Endothelial cell of umbilical vein (primary cell): ENCODE results near the gene RPL5. TPM values are rescaled to one million over a fixed set of nuclear protein-coding genes. Genes with fewer than 3 reads are reported as not detected.

Experiments
- BruUV-seq: library from RNA; stranded (reverse); fragments of 400-500 nt; replicated peaks from 2 replicates; lab custom pipeline; 2021; lab: Mats Ljungman, UMichigan
- CTCF ChIA-PET: fragments of 300-600, 350-600 bp; sonication (Branson Sonifier 250); formaldehyde crosslinking; loops from one replicate; lab custom pipeline; 2021; ENCODE audit warnings: antibody characterized with exemption, inconsistent platforms; lab: Charles Lee
- POLR2A ChIA-PET: fragments of 300-600, 350-600 bp; sonication (Branson Sonifier 250); formaldehyde crosslinking; loops from one replicate; lab custom pipeline; 2021; ENCODE audit warnings: antibody characterized with exemption, inconsistent platforms; lab: Charles Lee
- DNase-seq: peaks from one replicate; pipeline ENCODE4 v3.0.0-alpha.2; 2011; ENCODE audit warnings: low read depth, low spot score
- FAIRE-seq: peaks from 2 replicates; lab custom pipeline; 2011; peaks lifted over from hg19 to GRCh38; lab: Jason Lieb, UNC
- H2AFZ ChIP-seq: 2 replicates; pipeline ENCODE4 v1.6.0; 2012; ENCODE audit warnings: low read depth, low read length, control low read depth, inconsistent platforms
- H3K27ac ChIP-seq: 2 replicates; pipeline ENCODE4 v1.5.1; 2011; ENCODE audit warnings: low read depth, mild to moderate bottlenecking, control low read depth, low read length, moderate library complexity; ENCODE audit not compliant: insufficient read depth
- H3K27me3 ChIP-seq, 2 experiments: 2 replicates each; pipeline versions ENCODE4 v1.6.0 to v1.6.1; 2011; ENCODE audit warnings: low read length in 2 of 2, mixed read lengths in 1 of 2; ENCODE audit not compliant: control insufficient read depth in 2 of 2, insufficient read depth in 2 of 2
- H3K36me3 ChIP-seq, 2 experiments: 2 replicates in 1 of 2; 3 replicates in 1 of 2; pipeline ENCODE4 v1.5.1; 2011; ENCODE audit warnings: low read length in 2 of 2, mild to moderate bottlenecking in 1 of 2, moderate library complexity in 1 of 2; ENCODE audit not compliant: control insufficient read depth in 2 of 2, insufficient read depth in 2 of 2; ENCODE audit errors: extremely low read depth in 1 of 2
- H3K4me1 ChIP-seq: 3 replicates; pipeline ENCODE4 v1.5.1; 2011; ENCODE audit warnings: mild to moderate bottlenecking, low read length; ENCODE audit not compliant: control insufficient read depth, insufficient read depth; ENCODE audit errors: extremely low read depth
- H3K4me2 ChIP-seq: 2 replicates; pipeline ENCODE4 v1.6.1; 2011; ENCODE audit warnings: low read length, control low read depth, mixed read lengths; ENCODE audit not compliant: insufficient read depth
- H3K4me3 ChIP-seq, 3 experiments: fragments of 200-600 bp in 1 of 3; sonication (generic), shearing (Covaris generic) in 1 of 3; replicated peaks in 1 of 3; 2 replicates each; pipeline ENCODE4 v1.5.1; 2011 to 2016; ENCODE audit warnings: control low read depth in 3 of 3, low read length in 3 of 3, mild to moderate bottlenecking in 2 of 3, inconsistent platforms in 1 of 3, low read depth in 1 of 3, moderate library complexity in 1 of 3; ENCODE audit not compliant: insufficient read depth in 1 of 3
- H3K79me2 ChIP-seq: 2 replicates; pipeline ENCODE4 v1.6.0; 2012; ENCODE audit warnings: low read length, inconsistent platforms; ENCODE audit not compliant: control insufficient read depth, insufficient read depth
- H3K9ac ChIP-seq: replicated peaks from 2 replicates; pipeline ENCODE3; 2011; ENCODE audit warnings: low read length, control low read depth; ENCODE audit not compliant: insufficient read depth; ENCODE audit errors: extremely low read depth
- H3K9me1 ChIP-seq: replicated peaks from 3 replicates; pipeline ENCODE4 v1.6.0; 2011; ENCODE audit warnings: mild to moderate bottlenecking, low read length; ENCODE audit not compliant: control insufficient read depth, insufficient read depth; ENCODE audit errors: extremely low read depth
- H3K9me3 ChIP-seq: replicated peaks from 2 replicates; pipeline ENCODE4 v1.5.1; 2012; ENCODE audit warnings: low read length, inconsistent platforms; ENCODE audit not compliant: control insufficient read depth, insufficient read depth
- H4K20me1 ChIP-seq: replicated peaks from 2 replicates; pipeline ENCODE3; 2011; ENCODE audit warnings: mild to moderate bottlenecking, low read length; ENCODE audit not compliant: control insufficient read depth, insufficient read depth; ENCODE audit errors: extremely low read depth
- CTCF ChIP-seq, 2 donors: IDR thresholded peaks; 1 replicate in 1 of 2; 2 replicates in 1 of 2; pipeline ENCODE4 v1.5.1; 2011; ENCODE audit warnings: low read length in 2 of 2, mild to moderate bottlenecking in 2 of 2, moderate library complexity in 2 of 2, control low read depth in 1 of 2, inconsistent platforms in 1 of 2, low read depth in 1 of 2; ENCODE audit not compliant: insufficient read depth in 1 of 2; ENCODE audit errors: extremely low read depth in 1 of 2
- EZH2 ChIP-seq: IDR thresholded peaks from 2 replicates; pipeline ENCODE4 v1.6.1; 2012; ENCODE audit warnings: borderline replicate concordance, low read depth, mild to moderate bottlenecking, moderate library complexity, low read length, inconsistent platforms; ENCODE audit not compliant: severe bottlenecking
- FOS ChIP-seq: IDR thresholded peaks from 2 replicates; pipeline ENCODE4 v1.6.1; 2011; ENCODE audit warnings: mild to moderate bottlenecking, low read length, moderate library complexity, borderline replicate concordance; ENCODE audit not compliant: insufficient read depth
- GATA2 ChIP-seq: IDR thresholded peaks from 2 replicates; pipeline ENCODE4 v1.7.0; 2011; ENCODE audit warnings: low read depth, mild to moderate bottlenecking, moderate library complexity, mixed read lengths, low read length; ENCODE audit not compliant: insufficient read length, insufficient read depth
- JUN ChIP-seq: IDR thresholded peaks from 2 replicates; pipeline ENCODE4 v1.6.1; 2011; ENCODE audit warnings: borderline replicate concordance, low read depth; ENCODE audit not compliant: insufficient read length, insufficient read depth
- MAX ChIP-seq: IDR thresholded peaks from 2 replicates; pipeline ENCODE4 v1.6.1; 2011; ENCODE audit not compliant: insufficient read depth, insufficient read length
- MYC ChIP-seq: IDR thresholded peaks from one replicate; pipeline ENCODE4 v1.6.1; 2011; ENCODE audit warnings: mild to moderate bottlenecking, low read depth, low read length
- POLR2A ChIP-seq: IDR thresholded peaks from 2 replicates; pipeline ENCODE4 v1.6.1; 2012; ENCODE audit warnings: low read depth, mild to moderate bottlenecking, control low read depth, low read length
- POLR2AphosphoS5 ChIP-seq: IDR thresholded peaks from 2 replicates; pipeline ENCODE4 v1.6.1; 2012; ENCODE audit warnings: low read depth, mild to moderate bottlenecking, control low read depth, low read length, moderate library complexity; ENCODE audit not compliant: insufficient read depth
- dilution Hi-C: fragments of 300-500 bp; cut with MboI; formaldehyde crosslinking; loops from one replicate; pipeline ENCODE4 v1.15.0; 2019; ENCODE audit warnings: low sequenced_read_pairs; ENCODE audit not compliant: extremely low pct_ligation_motif_present
- intact Hi-C: fragments of 100-400 bp; cut with micrococcal nuclease; formaldehyde crosslinking; loops from one replicate; pipeline ENCODE4 v1.10.0; 2022
- polyA plus RNA-seq, 4 experiments: library from polyadenylated mRNA; depleted of rRNA in 3 of 4; stranded (reverse) in 3 of 4; unstranded in 1 of 4; fragments of >200 nt; gene quantifications; 2 replicates each; pipeline versions ENCODE4 v1.2.1 to v1.2.3, GENCODE V29; 2011 to 2012; ENCODE audit warnings: missing spikeins in 1 of 4
- total RNA-seq: library from RNA; stranded (reverse); gene quantifications from 2 replicates; pipeline ENCODE4 v1.2.3, GENCODE V29; 2021

RPL5 gene
- total and polyA plus RNA-seq, 2 donors (not counting 3 experiments of a cell fraction or from before 2014, with no cell fraction given): 1,109 to 1,237 TPM

- Histone ChIP-seq H3K4me3 (no peak overlapping the region), H3K27ac (no peak overlapping the region), H3K4me1 (no peaks in the 10 kb centered on the region), H3K27me3 (no peaks in the 10 kb centered on the region), H3K79me2 (no peaks in the 10 kb centered on the region), H3K9me3 (no peaks in the 10 kb centered on the region), H3K9me1 (no peaks in the 10 kb centered on the region), H3K36me3 (no peaks in the 10 kb centered on the region), H4K20me1 (no peaks in the 10 kb centered on the region), H3K9ac (no peak overlapping the region), H2AFZ (no peak overlapping the region), H3K4me2 (no peak overlapping the region)
- intact Hi-C loops: no loop called here
- dilution Hi-C loops: no loop called here
- TF ChIP-seq FOS (no peak), JUN (no peak), GATA2 (no peak), MYC (no peak), CTCF (IDR thresholded peaks at IDR 0.05; ENCODE audit: extremely low read depth in 1 of 2, insufficient read depth in 1 of 2, low read depth in 1 of 2, low read length in 2 of 2) (no peak), POLR2A (no peak), MAX (no peak), EZH2 (no peak), POLR2AphosphoS5 (no peak)
- ChIA-PET POLR2A (no interaction called here), CTCF (interaction anchor here (0.6 to 1.1 kb wide), 2 partner anchors 31 to 110 kb away, joined by 3 to 4 read pairs; no protein-coding TSS in a partner anchor)
- no peak for DNase-seq
- no peak for FAIRE-seq
- no TSS peak for BruUV-seq
Observed at GRCh38 chr1:92883297-92883696, 51.5 kb downstream of the RPL5 start.
